Endothelial cell of umbilical vein (primary cell): Measurements from ENCODE around the gene ENGASE. TPM values are rescaled to one million over a fixed set of nuclear protein-coding genes. Genes with fewer than 3 reads are reported as not detected.
A peak's percentile ranks its signal among the peaks of the same experiment; 100 is the strongest.
"Not testable (repeated sequence)": the region's sequence is repeated elsewhere in the genome, so short reads cannot be mapped to it uniquely, and the experiment has no call there.

Experiments
- BruUV-seq: library from RNA; stranded (reverse); fragments of 400-500 nt; replicated peaks from 2 replicates; lab custom pipeline; 2021; lab: Mats Ljungman, UMichigan
- CTCF ChIA-PET: fragments of 300-600, 350-600 bp; sonication (Branson Sonifier 250); formaldehyde crosslinking; loops from one replicate; lab custom pipeline; 2021; ENCODE audit warnings: antibody characterized with exemption, inconsistent platforms; lab: Charles Lee
- POLR2A ChIA-PET: fragments of 300-600, 350-600 bp; sonication (Branson Sonifier 250); formaldehyde crosslinking; loops from one replicate; lab custom pipeline; 2021; ENCODE audit warnings: antibody characterized with exemption, inconsistent platforms; lab: Charles Lee
- DNase-seq: peaks from one replicate; pipeline ENCODE4 v3.0.0-alpha.2; 2011; ENCODE audit warnings: low read depth, low spot score
- FAIRE-seq: peaks from 2 replicates; lab custom pipeline; 2011; peaks lifted over from hg19 to GRCh38; lab: Jason Lieb, UNC
- H2AFZ ChIP-seq: 2 replicates; pipeline ENCODE4 v1.6.0; 2012; ENCODE audit warnings: low read depth, low read length, control low read depth, inconsistent platforms
- H3K27ac ChIP-seq: 2 replicates; pipeline ENCODE4 v1.5.1; 2011; ENCODE audit warnings: low read depth, mild to moderate bottlenecking, control low read depth, low read length, moderate library complexity; ENCODE audit not compliant: insufficient read depth
- H3K27me3 ChIP-seq, 2 experiments: 2 replicates each; pipeline versions ENCODE4 v1.6.0 to v1.6.1; 2011; ENCODE audit warnings: low read length in 2 of 2, mixed read lengths in 1 of 2; ENCODE audit not compliant: control insufficient read depth in 2 of 2, insufficient read depth in 2 of 2
- H3K36me3 ChIP-seq, 2 experiments: 2 replicates in 1 of 2; 3 replicates in 1 of 2; pipeline ENCODE4 v1.5.1; 2011; ENCODE audit warnings: low read length in 2 of 2, mild to moderate bottlenecking in 1 of 2, moderate library complexity in 1 of 2; ENCODE audit not compliant: control insufficient read depth in 2 of 2, insufficient read depth in 2 of 2; ENCODE audit errors: extremely low read depth in 1 of 2
- H3K4me1 ChIP-seq: 3 replicates; pipeline ENCODE4 v1.5.1; 2011; ENCODE audit warnings: mild to moderate bottlenecking, low read length; ENCODE audit not compliant: control insufficient read depth, insufficient read depth; ENCODE audit errors: extremely low read depth
- H3K4me2 ChIP-seq: 2 replicates; pipeline ENCODE4 v1.6.1; 2011; ENCODE audit warnings: low read length, control low read depth, mixed read lengths; ENCODE audit not compliant: insufficient read depth
- H3K4me3 ChIP-seq, 3 experiments: fragments of 200-600 bp in 1 of 3; sonication (generic), shearing (Covaris generic) in 1 of 3; replicated peaks in 1 of 3; 2 replicates each; pipeline ENCODE4 v1.5.1; 2011 to 2016; ENCODE audit warnings: control low read depth in 3 of 3, low read length in 3 of 3, mild to moderate bottlenecking in 2 of 3, inconsistent platforms in 1 of 3, low read depth in 1 of 3, moderate library complexity in 1 of 3; ENCODE audit not compliant: insufficient read depth in 1 of 3
- H3K79me2 ChIP-seq: 2 replicates; pipeline ENCODE4 v1.6.0; 2012; ENCODE audit warnings: low read length, inconsistent platforms; ENCODE audit not compliant: control insufficient read depth, insufficient read depth
- H3K9ac ChIP-seq: replicated peaks from 2 replicates; pipeline ENCODE3; 2011; ENCODE audit warnings: low read length, control low read depth; ENCODE audit not compliant: insufficient read depth; ENCODE audit errors: extremely low read depth
- H3K9me1 ChIP-seq: replicated peaks from 3 replicates; pipeline ENCODE4 v1.6.0; 2011; ENCODE audit warnings: mild to moderate bottlenecking, low read length; ENCODE audit not compliant: control insufficient read depth, insufficient read depth; ENCODE audit errors: extremely low read depth
- H3K9me3 ChIP-seq: replicated peaks from 2 replicates; pipeline ENCODE4 v1.5.1; 2012; ENCODE audit warnings: low read length, inconsistent platforms; ENCODE audit not compliant: control insufficient read depth, insufficient read depth
- H4K20me1 ChIP-seq: replicated peaks from 2 replicates; pipeline ENCODE3; 2011; ENCODE audit warnings: mild to moderate bottlenecking, low read length; ENCODE audit not compliant: control insufficient read depth, insufficient read depth; ENCODE audit errors: extremely low read depth
- CTCF ChIP-seq, 2 donors: IDR thresholded peaks; 1 replicate in 1 of 2; 2 replicates in 1 of 2; pipeline ENCODE4 v1.5.1; 2011; ENCODE audit warnings: low read length in 2 of 2, mild to moderate bottlenecking in 2 of 2, moderate library complexity in 2 of 2, control low read depth in 1 of 2, inconsistent platforms in 1 of 2, low read depth in 1 of 2; ENCODE audit not compliant: insufficient read depth in 1 of 2; ENCODE audit errors: extremely low read depth in 1 of 2
- EZH2 ChIP-seq: IDR thresholded peaks from 2 replicates; pipeline ENCODE4 v1.6.1; 2012; ENCODE audit warnings: borderline replicate concordance, low read depth, mild to moderate bottlenecking, moderate library complexity, low read length, inconsistent platforms; ENCODE audit not compliant: severe bottlenecking
- FOS ChIP-seq: IDR thresholded peaks from 2 replicates; pipeline ENCODE4 v1.6.1; 2011; ENCODE audit warnings: mild to moderate bottlenecking, low read length, moderate library complexity, borderline replicate concordance; ENCODE audit not compliant: insufficient read depth
- GATA2 ChIP-seq: IDR thresholded peaks from 2 replicates; pipeline ENCODE4 v1.7.0; 2011; ENCODE audit warnings: low read depth, mild to moderate bottlenecking, moderate library complexity, mixed read lengths, low read length; ENCODE audit not compliant: insufficient read length, insufficient read depth
- JUN ChIP-seq: IDR thresholded peaks from 2 replicates; pipeline ENCODE4 v1.6.1; 2011; ENCODE audit warnings: borderline replicate concordance, low read depth; ENCODE audit not compliant: insufficient read length, insufficient read depth
- MAX ChIP-seq: IDR thresholded peaks from 2 replicates; pipeline ENCODE4 v1.6.1; 2011; ENCODE audit not compliant: insufficient read depth, insufficient read length
- MYC ChIP-seq: IDR thresholded peaks from one replicate; pipeline ENCODE4 v1.6.1; 2011; ENCODE audit warnings: mild to moderate bottlenecking, low read depth, low read length
- POLR2A ChIP-seq: IDR thresholded peaks from 2 replicates; pipeline ENCODE4 v1.6.1; 2012; ENCODE audit warnings: low read depth, mild to moderate bottlenecking, control low read depth, low read length
- POLR2AphosphoS5 ChIP-seq: IDR thresholded peaks from 2 replicates; pipeline ENCODE4 v1.6.1; 2012; ENCODE audit warnings: low read depth, mild to moderate bottlenecking, control low read depth, low read length, moderate library complexity; ENCODE audit not compliant: insufficient read depth
- dilution Hi-C: fragments of 300-500 bp; cut with MboI; formaldehyde crosslinking; loops from one replicate; pipeline ENCODE4 v1.15.0; 2019; ENCODE audit warnings: low sequenced_read_pairs; ENCODE audit not compliant: extremely low pct_ligation_motif_present
- intact Hi-C: fragments of 100-400 bp; cut with micrococcal nuclease; formaldehyde crosslinking; loops from one replicate; pipeline ENCODE4 v1.10.0; 2022
- polyA plus RNA-seq, 4 experiments: library from polyadenylated mRNA; depleted of rRNA in 3 of 4; stranded (reverse) in 3 of 4; unstranded in 1 of 4; fragments of >200 nt; gene quantifications; 2 replicates each; pipeline versions ENCODE4 v1.2.1 to v1.2.3, GENCODE V29; 2011 to 2012; ENCODE audit warnings: missing spikeins in 1 of 4
- total RNA-seq: library from RNA; stranded (reverse); gene quantifications from 2 replicates; pipeline ENCODE4 v1.2.3, GENCODE V29; 2021

Gene ENGASE
- total and polyA plus RNA-seq, 2 donors (not counting 3 experiments of a cell fraction or from before 2014, with no cell fraction given) = 13.7 to 20.8 TPM

- Histone ChIP-seq H3K4me1 (peaks cover 8% of the 10 kb centered on the region), H3K27ac (no peak overlapping the region), H3K27me3 (peaks cover 4 to 5% of the 10 kb centered on the region in 2 experiments), H3K79me2 (no peaks in the 10 kb centered on the region), H4K20me1 (no peaks in the 10 kb centered on the region), H3K9ac (no peak overlapping the region), H2AFZ (no peak overlapping the region), H3K4me2 (no peak overlapping the region), H3K4me3 (no peak overlapping the region), H3K9me3 (no peaks in the 10 kb centered on the region), H3K9me1 (no peaks in the 10 kb centered on the region), H3K36me3 (no peaks in the 10 kb centered on the region)
- no peak for DNase-seq
- ChIA-PET CTCF (interaction anchor here (2.6 to 6.5 kb wide), 3 partner anchors 14 to 319 kb away, joined by 9 to 46 read pairs (median 20); no protein-coding TSS in a partner anchor), POLR2A (no interaction called here)
- TF ChIP-seq CTCF (IDR thresholded peaks at IDR 0.05; ENCODE audit: extremely low read depth in 1 of 2, insufficient read depth in 1 of 2, low read depth in 1 of 2, low read length in 2 of 2) (no peak), JUN (no peak), FOS (no peak), MAX (no peak), GATA2 (no peak), POLR2AphosphoS5 (no peak), EZH2 (no peak), MYC (no peak), POLR2A (no peak)
- FAIRE-seq = no peak
- dilution Hi-C loops (no loop called here), intact Hi-C loops (loop anchor here (2.0 kb wide), 1 partner anchor 21 kb away; no protein-coding TSS in a partner anchor)
- BruUV-seq = no TSS peak
These were observed 927 bp upstream of the ENGASE start for GRCh38 chr17:79073706-79074088.

- peak overlapping the region in 1 of 3 experiments; percentile 30 for H3K4me3 ChIP-seq
- not testable (repeated sequence) for BruUV-seq
These were observed 439 bp upstream of the ENGASE start for GRCh38 chr17:79074121-79074648.

More at GRCh38 chr17:79074121-79074648, 439 bp upstream of the ENGASE start:
- H3K9me1 ChIP-seq, POLR2A ChIA-PET, H3K9me3 ChIP-seq, H3K4me1 ChIP-seq, DNase-seq, H3K36me3 ChIP-seq, dilution Hi-C loops, H3K79me2 ChIP-seq, H3K27ac ChIP-seq, H3K9ac ChIP-seq, H3K27me3 ChIP-seq, H4K20me1 ChIP-seq: not testable (repeated sequence)
- Histone ChIP-seq H2AFZ (peak overlapping the region; percentile 97), H3K4me2 (peak overlapping the region; percentile 59)
- CTCF ChIA-PET = interaction anchor here (0.7 to 6.5 kb wide), 11 partner anchors 9 to 327 kb away, joined by 3 to 46 read pairs (median 7); no protein-coding TSS in a partner anchor
- FAIRE-seq = peak; percentile 4
- intact Hi-C loops = loop anchor here (2.0 kb wide), 1 partner anchor 21 kb away; no protein-coding TSS in a partner anchor
